ENCODE measurements around the gene CDK4. TPM values are rescaled to one million over a fixed set of nuclear protein-coding genes. Genes with fewer than 3 reads are reported as not detected.
A peak's percentile ranks its signal among the peaks of the same experiment; 100 is the strongest.

CDK4 gene
- total RNA-seq, 1 donor from 2014 or later: 193 TPM

DNA sequence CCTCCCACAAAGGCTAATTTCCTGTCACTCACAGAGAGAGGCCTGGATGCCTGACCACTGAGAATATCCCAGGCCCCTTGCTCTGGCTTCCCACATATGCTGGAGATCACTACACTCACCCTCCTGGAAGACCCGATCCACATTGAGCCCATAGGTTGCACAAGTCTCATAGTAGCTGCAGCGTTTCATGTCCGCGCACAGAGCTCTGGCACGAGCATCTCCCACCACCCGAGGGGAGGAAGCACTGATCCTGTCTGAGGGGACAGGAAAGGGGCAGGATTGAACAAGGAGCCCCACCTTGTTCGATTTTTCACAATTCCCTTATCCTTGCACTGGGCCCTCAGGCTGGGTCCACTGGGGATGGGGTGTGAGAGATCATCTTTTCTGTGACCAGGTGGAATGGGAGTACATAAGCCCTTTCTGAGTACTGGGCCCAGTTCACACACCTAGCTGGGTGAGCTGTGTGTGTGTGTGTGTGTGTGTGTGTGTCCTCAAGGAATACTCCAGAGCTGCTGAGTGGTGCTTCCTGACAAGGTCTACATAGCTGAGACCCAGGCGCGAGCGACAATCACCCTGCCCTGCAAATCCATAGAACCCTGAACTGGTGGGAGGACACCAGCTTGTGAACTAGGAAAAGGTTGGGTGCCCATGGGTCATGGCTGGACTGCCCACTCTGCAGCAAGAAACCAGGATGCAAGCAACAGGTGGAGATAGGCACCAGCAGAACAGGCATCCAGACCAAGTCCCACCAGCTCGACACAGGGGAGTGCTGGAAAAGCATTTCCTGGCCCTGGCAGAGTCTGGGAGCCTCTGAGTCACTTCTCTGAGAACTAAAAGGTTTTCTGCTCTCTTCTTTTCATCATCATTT lies 19.1 kb downstream of the CDK4 start:
- Mint-ChIP-seq H3K4me1 (ENCODE audit: unreplicated experiment) (peaks cover 9% of the 10 kb centered on the region), H3K36me3 (peaks cover 4% of the 10 kb centered on the region), H3K9me3 (no peaks in the 10 kb centered on the region), H3K4me3 (no peak overlapping the region), H3K27me3 (peaks cover 91% of the 10 kb centered on the region), H3K27ac (no peak overlapping the region)
- no peak for DNase-seq (ENCODE audit: extremely low spot score, unreplicated experiment)
- TF ChIP-seq, protein P1, sequence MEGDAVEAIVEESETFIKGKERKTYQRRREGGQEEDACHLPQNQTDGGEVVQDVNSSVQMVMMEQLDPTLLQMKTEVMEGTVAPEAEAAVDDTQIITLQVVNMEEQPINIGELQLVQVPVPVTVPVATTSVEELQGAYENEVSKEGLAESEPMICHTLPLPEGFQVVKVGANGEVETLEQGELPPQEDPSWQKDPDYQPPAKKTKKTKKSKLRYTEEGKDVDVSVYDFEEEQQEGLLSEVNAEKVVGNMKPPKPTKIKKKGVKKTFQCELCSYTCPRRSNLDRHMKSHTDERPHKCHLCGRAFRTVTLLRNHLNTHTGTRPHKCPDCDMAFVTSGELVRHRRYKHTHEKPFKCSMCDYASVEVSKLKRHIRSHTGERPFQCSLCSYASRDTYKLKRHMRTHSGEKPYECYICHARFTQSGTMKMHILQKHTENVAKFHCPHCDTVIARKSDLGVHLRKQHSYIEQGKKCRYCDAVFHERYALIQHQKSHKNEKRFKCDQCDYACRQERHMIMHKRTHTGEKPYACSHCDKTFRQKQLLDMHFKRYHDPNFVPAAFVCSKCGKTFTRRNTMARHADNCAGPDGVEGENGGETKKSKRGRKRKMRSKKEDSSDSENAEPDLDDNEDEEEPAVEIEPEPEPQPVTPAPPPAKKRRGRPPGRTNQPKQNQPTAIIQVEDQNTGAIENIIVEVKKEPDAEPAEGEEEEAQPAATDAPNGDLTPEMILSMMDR (conservative IDR thresholded peaks at IDR 0.05): no peak

DNA sequence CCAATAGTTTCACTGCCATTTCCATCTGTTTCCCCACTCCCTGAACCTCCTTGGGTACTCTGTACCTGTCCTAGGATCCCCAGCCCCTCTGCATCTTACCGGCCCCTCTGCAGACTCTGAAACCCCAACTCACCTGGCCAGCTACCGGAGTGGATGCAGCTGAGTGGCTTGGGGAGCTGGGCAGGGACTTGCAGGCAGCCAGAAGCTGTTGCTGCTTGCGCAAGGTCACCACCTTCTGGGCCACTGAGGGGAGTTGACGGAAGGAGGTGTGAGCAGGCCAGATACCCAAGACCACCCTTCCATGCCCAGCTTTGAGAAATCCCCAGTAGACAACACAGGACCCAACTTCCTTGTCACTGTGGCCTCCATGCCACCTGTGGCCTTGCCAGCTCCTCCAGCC lies 19.8 kb downstream of the CDK4 start:
- TF ChIP-seq, protein P1 (conservative IDR thresholded peaks at IDR 0.05): no peak
- Mint-ChIP-seq H3K36me3 (peaks cover 4% of the 10 kb centered on the region), H3K4me1 (ENCODE audit: unreplicated experiment) (peaks cover 9% of the 10 kb centered on the region), H3K4me3 (no peak overlapping the region), H3K27me3 (peaks cover 98% of the 10 kb centered on the region), H3K9me3 (no peaks in the 10 kb centered on the region), H3K27ac (no peak overlapping the region)
- DNase-seq (ENCODE audit: extremely low spot score, unreplicated experiment): no peak

DNA sequence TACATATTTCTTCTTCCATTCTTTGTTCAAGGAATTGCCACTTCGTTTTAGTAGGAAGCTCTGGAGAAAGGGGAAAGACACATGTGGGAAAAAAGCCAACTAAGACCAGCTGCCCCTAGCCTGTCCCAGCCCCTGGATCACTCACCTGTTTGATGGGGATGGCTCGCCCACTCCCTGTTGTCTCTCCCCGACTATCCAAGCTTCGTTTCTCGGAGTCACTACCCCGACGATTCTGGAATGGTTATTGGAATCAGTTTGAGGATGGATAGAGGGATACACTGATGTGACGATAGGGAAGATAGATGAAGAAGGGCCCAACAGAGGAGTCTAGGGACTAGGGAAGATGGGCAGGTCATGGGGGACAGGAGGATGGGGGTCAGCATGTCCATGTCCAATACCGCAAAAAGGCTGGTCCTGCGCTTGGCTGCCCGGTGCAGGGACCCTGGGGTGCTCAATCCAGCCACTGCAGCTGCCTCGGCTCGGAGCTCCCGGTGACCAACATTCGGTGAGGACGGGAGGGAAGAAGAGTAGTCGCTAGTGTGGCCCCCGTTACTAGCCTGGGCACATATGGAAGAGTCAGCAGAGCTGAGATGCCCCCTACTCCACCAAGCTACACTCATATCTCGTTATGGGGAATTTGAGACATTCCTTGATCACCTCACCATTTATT lies 20.6 kb downstream of the CDK4 start:
- H3K27ac Mint-ChIP-seq: no peak overlapping the region
- no peak overlapping the region for H3K4me3 Mint-ChIP-seq
- H3K36me3 Mint-ChIP-seq: peaks cover 3% of the 10 kb centered on the region
- TF ChIP-seq, protein P1 (conservative IDR thresholded peaks at IDR 0.05): no peak
- no peaks in the 10 kb centered on the region for H3K9me3 Mint-ChIP-seq
- peaks cover 4% of the 10 kb centered on the region for H3K4me1 Mint-ChIP-seq (ENCODE audit: unreplicated experiment)
- no peak for DNase-seq (ENCODE audit: extremely low spot score, unreplicated experiment)
- peaks cover 98% of the 10 kb centered on the region for H3K27me3 Mint-ChIP-seq

DNA sequence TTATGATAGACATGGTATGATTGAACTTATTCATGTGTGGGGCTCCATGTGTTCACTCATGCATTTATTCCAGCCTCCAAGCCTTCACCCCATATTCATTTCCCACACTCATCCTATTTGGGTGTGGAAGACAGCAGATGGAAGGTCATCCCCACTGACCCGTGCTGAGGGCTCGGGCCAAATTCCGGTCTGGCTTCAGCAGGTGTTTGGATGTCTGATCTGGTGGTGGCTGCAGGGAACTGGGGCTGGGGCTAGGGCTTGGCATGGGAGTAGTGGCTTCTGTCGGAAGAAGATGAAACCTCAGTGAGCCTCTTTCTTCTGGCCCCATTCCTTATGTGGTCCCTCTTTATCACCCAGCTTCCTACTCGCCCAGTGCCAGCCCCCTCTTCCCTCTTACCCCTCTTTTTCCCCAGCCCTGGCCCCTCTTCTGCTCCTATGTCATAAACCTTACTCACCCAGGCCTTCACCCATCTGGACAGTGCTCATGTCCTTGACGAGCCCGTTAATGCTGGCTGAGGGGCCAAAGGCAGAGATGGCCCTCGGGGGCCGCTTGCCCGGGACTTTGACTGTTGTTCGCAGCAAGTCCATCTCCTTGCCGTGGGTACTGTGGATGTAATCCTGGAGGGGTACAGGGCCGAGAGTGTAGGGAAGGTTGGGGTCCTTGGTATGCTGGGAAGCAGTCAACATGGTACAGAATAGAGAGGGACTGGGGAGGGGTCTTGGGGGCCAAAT lies 21.6 kb downstream of the CDK4 start:
- no peaks in the 10 kb centered on the region for H3K36me3 Mint-ChIP-seq
- peaks cover 95% of the 10 kb centered on the region for H3K27me3 Mint-ChIP-seq
- no peak overlapping the region for H3K27ac Mint-ChIP-seq
- no peak overlapping the region for H3K4me3 Mint-ChIP-seq
- no peak for DNase-seq (ENCODE audit: extremely low spot score, unreplicated experiment)
- no peaks in the 10 kb centered on the region for H3K9me3 Mint-ChIP-seq
- H3K4me1 Mint-ChIP-seq (ENCODE audit: unreplicated experiment): no peaks in the 10 kb centered on the region
- TF ChIP-seq, protein P1 (conservative IDR thresholded peaks at IDR 0.05): no peak

DNA sequence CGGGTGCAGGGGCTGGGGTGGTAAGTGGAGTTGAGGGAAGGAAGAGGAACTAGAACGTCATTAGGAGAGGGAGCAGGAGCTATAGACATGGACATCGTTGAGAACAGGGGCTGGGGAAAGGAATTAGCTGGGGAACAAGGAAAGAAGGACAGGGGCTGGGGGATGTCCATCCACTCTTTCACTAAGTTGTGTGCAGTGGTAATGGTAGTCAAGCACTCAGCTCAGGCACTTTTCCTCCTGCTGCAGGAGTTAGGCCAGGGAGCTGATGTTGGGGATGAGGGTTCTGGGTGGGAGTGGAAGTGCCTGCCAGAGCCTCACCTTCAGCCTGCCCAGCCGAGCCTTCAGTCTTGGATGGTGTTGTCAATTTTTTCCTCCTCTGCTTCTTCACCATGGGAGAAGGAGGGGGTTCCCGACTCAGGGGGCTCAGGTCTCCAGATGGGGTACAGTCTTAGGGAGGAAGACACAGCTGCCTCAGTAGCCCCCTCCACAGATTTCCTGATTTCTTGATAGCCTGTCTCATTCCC lies 22.7 kb downstream of the CDK4 start:
- peak overlapping the region; percentile 61 for H3K4me3 Mint-ChIP-seq
- TF ChIP-seq, protein P1 (conservative IDR thresholded peaks at IDR 0.05): no peak
- no peak for DNase-seq (ENCODE audit: extremely low spot score, unreplicated experiment)
- H3K9me3 Mint-ChIP-seq: no peaks in the 10 kb centered on the region
- no peaks in the 10 kb centered on the region for H3K4me1 Mint-ChIP-seq (ENCODE audit: unreplicated experiment)
- peaks cover 94% of the 10 kb centered on the region for H3K27me3 Mint-ChIP-seq
- no peak overlapping the region for H3K27ac Mint-ChIP-seq
- H3K36me3 Mint-ChIP-seq: no peaks in the 10 kb centered on the region
